Prostate gland (tissue), 2 donors: ENCODE results near the gene MAPKAP1. TPM values are rescaled to one million over a fixed set of nuclear protein-coding genes. Genes with fewer than 3 reads are reported as not detected.

Experiments used
- DNase-seq: peaks from one replicate; pipeline ENCODE4 v3.0.0-alpha.2; 2019; ENCODE audit warnings: low spot score
- H3K27ac ChIP-seq, 2 donors: fragments of 200-600 bp; sonication (generic); 2 replicates each; pipeline ENCODE4 v1.5.1; 2017 to 2019
- H3K27me3 ChIP-seq: fragments of 200-600 bp; sonication (generic); replicated peaks from 2 replicates; pipeline ENCODE4 v1.5.1; 2019; ENCODE audit not compliant: insufficient read depth
- H3K36me3 ChIP-seq, 2 donors: fragments of 200-600 bp; sonication (generic); 1 replicate in 1 of 2; 2 replicates in 1 of 2; pipeline versions ENCODE4 v1.5.1 to v1.8.1; 2017 to 2019
- H3K4me1 ChIP-seq: fragments of 200-600 bp; sonication (generic); replicated peaks from 2 replicates; pipeline ENCODE4 v1.5.1; 2019
- H3K4me3 ChIP-seq, 2 donors: fragments of 200-600 bp; sonication (generic); 2 replicates each; pipeline ENCODE4 v1.5.1; 2017 to 2019
- H3K9me3 ChIP-seq: fragments of 200-600 bp; sonication (generic); 2 replicates; pipeline ENCODE4 v1.5.1; 2017
- POLR2A ChIP-seq: fragments of 450-650 bp; IDR thresholded peaks from one replicate; pipeline ENCODE4 v1.6.1; 2016; ENCODE audit warnings: antibody characterized with exemption, mild to moderate bottlenecking
- POLR2AphosphoS5 ChIP-seq: sonication (generic); formaldehyde crosslinking; IDR thresholded peaks from one replicate; pipeline ENCODE4 v1.6.1; 2017; ENCODE audit warnings: antibody characterized with exemption
- WGBS: methylation state at CpG from one replicate; pipeline ENCODE4 v1.1.5; 2018; 5-methylcytosine and 5-hydroxymethylcytosine counted together
- intact Hi-C: fragments of 100-400 bp; cut with DNase I; formaldehyde crosslinking; loops from one replicate; pipeline ENCODE4 v1.14.2; 2022
- total RNA-seq, 2 donors: library from RNA; depleted of rRNA; stranded (reverse); fragments of >200 nt; gene quantifications; one replicate each; pipeline ENCODE4 v1.1.0, GENCODE V29; 2016
- TF ChIP-seq, protein P1 (sequence below), 4 experiments: fragments of 200-600 bp in 2 of 4; fragments of 450-650 bp in 2 of 4; sonication (generic) in 2 of 4; IDR thresholded peaks; 1 replicate in 3 of 4; 2 replicates in 1 of 4; pipeline ENCODE4 v1.5.1; 2016 to 2019; ENCODE audit warnings: antibody characterized with exemption in 4 of 4, mild to moderate bottlenecking in 2 of 4, moderate library complexity in 2 of 4

MAPKAP1 gene
- total RNA-seq, 2 donors from 2014 or later = 62.4 to 91.2 TPM

DNA sequence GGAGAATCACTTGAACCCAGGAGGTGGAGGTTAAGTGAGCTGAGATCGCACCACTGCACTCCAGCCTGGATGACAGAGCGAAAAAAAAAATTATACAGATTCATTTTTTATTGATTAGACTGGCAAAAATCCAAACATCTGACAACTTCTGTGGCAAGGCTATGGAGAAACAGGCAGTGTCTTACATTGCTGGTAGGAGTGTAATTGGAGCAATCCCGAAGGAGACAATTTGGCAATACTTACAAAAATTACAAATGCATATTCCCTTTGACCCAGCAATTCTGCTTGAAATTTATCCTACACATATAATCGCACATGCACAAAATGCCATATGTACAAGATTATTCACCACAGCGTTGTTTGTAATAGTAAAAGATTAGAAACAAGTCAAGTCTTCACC, 86.8 kb downstream of the MAPKAP1 start:
- no peaks in the 10 kb centered on the region for H3K27me3 ChIP-seq
- DNase-seq = no peak
- H3K4me3 ChIP-seq = no peak overlapping the region
- TF ChIP-seq POLR2A (no peak), POLR2AphosphoS5 (no peak)
- TF ChIP-seq, protein P1, sequence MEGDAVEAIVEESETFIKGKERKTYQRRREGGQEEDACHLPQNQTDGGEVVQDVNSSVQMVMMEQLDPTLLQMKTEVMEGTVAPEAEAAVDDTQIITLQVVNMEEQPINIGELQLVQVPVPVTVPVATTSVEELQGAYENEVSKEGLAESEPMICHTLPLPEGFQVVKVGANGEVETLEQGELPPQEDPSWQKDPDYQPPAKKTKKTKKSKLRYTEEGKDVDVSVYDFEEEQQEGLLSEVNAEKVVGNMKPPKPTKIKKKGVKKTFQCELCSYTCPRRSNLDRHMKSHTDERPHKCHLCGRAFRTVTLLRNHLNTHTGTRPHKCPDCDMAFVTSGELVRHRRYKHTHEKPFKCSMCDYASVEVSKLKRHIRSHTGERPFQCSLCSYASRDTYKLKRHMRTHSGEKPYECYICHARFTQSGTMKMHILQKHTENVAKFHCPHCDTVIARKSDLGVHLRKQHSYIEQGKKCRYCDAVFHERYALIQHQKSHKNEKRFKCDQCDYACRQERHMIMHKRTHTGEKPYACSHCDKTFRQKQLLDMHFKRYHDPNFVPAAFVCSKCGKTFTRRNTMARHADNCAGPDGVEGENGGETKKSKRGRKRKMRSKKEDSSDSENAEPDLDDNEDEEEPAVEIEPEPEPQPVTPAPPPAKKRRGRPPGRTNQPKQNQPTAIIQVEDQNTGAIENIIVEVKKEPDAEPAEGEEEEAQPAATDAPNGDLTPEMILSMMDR (IDR thresholded peaks at IDR 0.05) = no peak
- H3K27ac ChIP-seq = no peak overlapping the region
- H3K36me3 ChIP-seq = no peaks in the 10 kb centered on the region
- 93% methylated on average over 5 of the region's 5 CpGs for WGBS
- H3K9me3 ChIP-seq = no peaks in the 10 kb centered on the region
- intact Hi-C loops = no loop called here
- H3K4me1 ChIP-seq = no peaks in the 10 kb centered on the region

GRCh38 chr9:125617087-125617486, 89.9 kb downstream of the MAPKAP1 start:
- no peak for TF ChIP-seq POLR2A
- TF ChIP-seq, protein P1 (IDR thresholded peaks at IDR 0.05) = no peak
- no peak for TF ChIP-seq POLR2AphosphoS5
- Histone ChIP-seq H3K36me3 (no peaks in the 10 kb centered on the region), H3K4me3 (no peak overlapping the region), H3K4me1 (no peaks in the 10 kb centered on the region), H3K27me3 (no peaks in the 10 kb centered on the region), H3K27ac (no peak overlapping the region), H3K9me3 (no peaks in the 10 kb centered on the region)
- DNase-seq = no peak
- WGBS = 89% methylated on average over 5 of the region's 5 CpGs
- intact Hi-C loops = no loop called here

GRCh38 chr9:125613141-125613540, 93.9 kb downstream of the MAPKAP1 start:
- TF ChIP-seq, protein P1 (IDR thresholded peaks at IDR 0.05) = no peak
- TF ChIP-seq POLR2A (no peak), POLR2AphosphoS5 (no peak)
- H3K27ac ChIP-seq = no peak overlapping the region
- H3K9me3 ChIP-seq = no peaks in the 10 kb centered on the region
- H3K4me3 ChIP-seq = no peak overlapping the region
- no peak for DNase-seq
- H3K36me3 ChIP-seq = no peaks in the 10 kb centered on the region
- 93% methylated on average over 4 of the region's 4 CpGs for WGBS
- intact Hi-C loops = no loop called here
- no peaks in the 10 kb centered on the region for H3K4me1 ChIP-seq
- H3K27me3 ChIP-seq = no peaks in the 10 kb centered on the region

DNA sequence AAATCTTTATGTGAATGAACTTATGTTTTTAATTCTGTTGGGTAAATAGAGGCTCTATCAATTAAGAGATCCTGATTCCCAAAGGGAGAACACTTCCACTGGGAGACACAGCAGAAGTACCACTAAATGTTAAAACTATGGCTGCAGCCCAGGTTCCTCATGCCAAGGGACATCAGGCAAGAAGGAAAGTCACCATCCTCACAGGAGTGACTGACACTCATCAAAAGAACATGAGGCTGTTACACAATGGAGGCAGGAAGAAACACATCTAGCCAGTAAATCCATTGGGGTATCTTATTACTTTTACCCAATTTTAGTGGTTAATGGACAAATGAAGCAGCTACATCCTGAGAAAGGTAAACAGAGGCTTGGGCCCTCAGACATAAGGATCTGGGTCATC, 94.4 kb downstream of the MAPKAP1 start:
- no peaks in the 10 kb centered on the region for H3K4me1 ChIP-seq
- TF ChIP-seq POLR2A (no peak), POLR2AphosphoS5 (no peak)
- TF ChIP-seq, protein P1 (IDR thresholded peaks at IDR 0.05) = no peak
- H3K9me3 ChIP-seq = no peaks in the 10 kb centered on the region
- intact Hi-C loops = no loop called here
- H3K27ac ChIP-seq = no peak overlapping the region
- no peak for DNase-seq
- no peak overlapping the region for H3K4me3 ChIP-seq
- H3K27me3 ChIP-seq = no peaks in the 10 kb centered on the region
- no peaks in the 10 kb centered on the region for H3K36me3 ChIP-seq

DNA sequence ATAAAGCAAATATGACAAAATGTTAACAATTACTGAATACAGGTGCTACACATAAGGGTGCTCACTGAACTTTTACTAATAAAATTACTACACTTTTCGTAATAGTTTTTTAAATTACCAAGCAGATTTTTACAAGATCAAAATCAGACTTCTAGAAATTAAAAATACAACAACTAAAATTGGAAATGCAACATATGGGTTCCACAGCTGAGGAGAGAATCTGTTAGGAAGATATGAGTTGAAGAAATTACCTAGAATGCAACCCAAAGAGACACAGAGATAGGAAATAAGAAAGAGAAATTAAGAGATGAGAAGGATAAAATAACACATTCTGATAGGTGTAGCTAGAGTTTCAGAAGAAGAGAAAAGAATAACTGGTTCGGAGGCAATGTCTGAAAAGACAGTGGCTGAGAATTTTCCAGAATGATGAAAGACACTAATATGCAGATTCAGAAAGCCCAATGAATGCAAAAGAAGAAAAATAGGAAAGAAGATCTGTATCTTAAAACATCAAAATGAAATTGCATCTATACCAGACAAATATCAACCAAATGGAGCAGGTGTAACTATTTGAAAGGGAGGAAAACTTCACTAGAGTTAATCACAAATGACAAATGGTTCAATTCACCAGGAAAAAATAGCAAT, 95.8 kb downstream of the MAPKAP1 start:
- intact Hi-C loops = no loop called here
- DNase-seq = no peak
- Histone ChIP-seq H3K27ac (no peak overlapping the region), H3K9me3 (no peaks in the 10 kb centered on the region), H3K4me3 (no peak overlapping the region), H3K4me1 (no peaks in the 10 kb centered on the region), H3K36me3 (no peaks in the 10 kb centered on the region), H3K27me3 (no peaks in the 10 kb centered on the region)
- 96% methylated on average over 2 of the region's 2 CpGs for WGBS
- TF ChIP-seq, protein P1 (IDR thresholded peaks at IDR 0.05) = no peak
- TF ChIP-seq POLR2A (no peak), POLR2AphosphoS5 (no peak)
